ENCODE results near the gene HOXD4.

- TF ChIP-seq CTCF (IDR thresholded peaks at IDR 0.05) (no peak), POLR2AphosphoS5 (IDR thresholded peaks at IDR 0.05; ENCODE audit: low read depth, low read length) (no peak), YY1 (IDR thresholded peaks at IDR 0.05; ENCODE audit: low read depth) (no peak)
Observed at GRCh38 chr2:176165370-176166050, 14.2 kb downstream of the HOXD4 start.

Measured in SK-N-SH (cell line).